Left ventricle myocardium inferior (tissue), 1 donor: ENCODE results near the gene SMAD5. TPM values are rescaled to one million over a fixed set of nuclear protein-coding genes. Genes with fewer than 3 reads are reported as not detected.

Experiments
- DNase-seq: peaks from one replicate; pipeline ENCODE4 v3.0.0-alpha.2; 2020
- H3K27ac ChIP-seq: fragments of 200-600 bp; replicated peaks from 2 replicates; pipeline ENCODE4 v1.8.0; 2021
- H3K27me3 ChIP-seq: fragments of 200-600 bp; 2 replicates; pipeline ENCODE4 v1.8.0; 2021; ENCODE audit warnings: low read depth
- H3K36me3 ChIP-seq: fragments of 200-600 bp; 2 replicates; pipeline ENCODE4 v1.8.0; 2021
- H3K4me1 ChIP-seq: fragments of 200-600 bp; 2 replicates; pipeline ENCODE4 v1.8.0; 2021
- H3K4me3 ChIP-seq: fragments of 200-600 bp; 2 replicates; pipeline ENCODE4 v1.8.0; 2021; ENCODE audit warnings: mild to moderate bottlenecking, moderate library complexity
- H3K9me3 ChIP-seq: fragments of 200-600 bp; replicated peaks from 2 replicates; pipeline ENCODE4 v1.8.0; 2021
- CTCF ChIP-seq: fragments of 200-600 bp; IDR thresholded peaks from 2 replicates; pipeline ENCODE4 v1.8.0; 2021; ENCODE audit warnings: antibody characterized with exemption, mild to moderate bottlenecking, borderline replicate concordance
- intact Hi-C: fragments of 100-400 bp; cut with micrococcal nuclease; formaldehyde crosslinking; loops from one replicate; pipeline ENCODE4 v1.11.0; 2022
- total RNA-seq: library from RNA; stranded (reverse); fragmentation: NEBNext Ultra II Directional; extraction: Animal tissue kit (Norgen Biotek cat#: 25700); gene quantifications from one replicate; pipeline ENCODE4 v1.2.1, GENCODE V29; 2021
- donor health status: DM: no; HTN: yes; CAD: no; lungs with severe emphysema.

SMAD5 gene
- total RNA-seq, 1 donor from 2014 or later = 34.8 TPM

DNA sequence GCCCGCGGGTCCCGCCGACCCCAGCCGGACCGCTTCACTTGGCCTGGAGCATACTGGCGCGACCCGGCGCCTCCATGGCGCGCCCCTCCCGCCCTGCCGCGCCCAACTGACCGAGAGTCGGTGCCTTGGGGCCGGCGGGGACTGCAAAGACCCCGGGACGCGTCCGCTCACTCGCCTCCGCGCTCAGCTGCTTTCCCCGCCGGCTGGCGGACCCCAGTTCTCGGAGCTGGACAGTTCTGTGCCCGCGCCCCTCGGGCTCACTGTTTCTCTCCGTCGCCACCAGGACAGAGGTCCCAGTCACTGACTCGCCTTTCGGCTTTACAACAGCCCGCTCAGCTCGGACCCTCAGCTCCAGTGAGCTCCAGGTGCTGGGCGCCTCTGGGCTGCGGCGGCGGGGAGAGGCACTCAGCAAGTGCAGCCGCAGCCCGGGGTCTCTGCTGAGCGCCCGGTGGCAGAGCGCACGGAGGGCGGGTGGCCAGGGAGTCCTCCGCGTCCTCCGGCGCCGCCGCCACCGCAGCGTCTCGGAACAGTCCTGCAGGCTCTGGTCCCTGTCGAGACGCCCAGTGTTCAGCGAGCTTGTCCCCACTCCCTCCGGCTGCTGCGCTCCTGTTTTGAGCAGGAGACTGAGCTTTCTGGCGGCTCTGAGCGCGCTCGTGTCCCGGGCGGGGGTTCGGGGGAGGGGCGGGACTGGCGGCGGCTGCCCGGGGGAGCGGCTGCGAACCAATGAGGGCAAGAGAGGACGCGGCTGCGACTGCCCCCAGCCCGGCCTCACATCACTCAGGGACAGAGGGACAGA lies 60.1 kb downstream of the SMAD5 start, which contains the start of gene SMIM32:
Gene SMIM32 (minus strand): TSS at position 637 of the 796 bp plus-strand sequence. CDS start 638 bp downstream, outside the sequence.
- Histone ChIP-seq H3K4me1 (peaks cover 26% of the 10 kb centered on the region), H3K9me3 (no peaks in the 10 kb centered on the region), H3K27me3 (peaks cover 84% of the 10 kb centered on the region), H3K27ac (no peak within 1 kb of the TSS), H3K36me3 (peaks cover 19% of the 10 kb centered on the region), H3K4me3 (peak within 1 kb of the TSS; percentile 68)
- no peak for TF ChIP-seq CTCF
- no peak for DNase-seq
- intact Hi-C loops = no loop called here

GRCh38 chr5:136193322-136193935 lies 60.8 kb downstream of the SMAD5 start:
- no peak overlapping the region for H3K27ac ChIP-seq
- H3K4me1 ChIP-seq = peaks cover 26% of the 10 kb centered on the region
- H3K9me3 ChIP-seq = no peaks in the 10 kb centered on the region
- intact Hi-C loops = no loop called here
- no peak for TF ChIP-seq CTCF
- H3K27me3 ChIP-seq = peaks cover 91% of the 10 kb centered on the region
- H3K4me3 ChIP-seq = peak overlapping the region; percentile 68
- no peak for DNase-seq
- H3K36me3 ChIP-seq = peaks cover 12% of the 10 kb centered on the region

DNA sequence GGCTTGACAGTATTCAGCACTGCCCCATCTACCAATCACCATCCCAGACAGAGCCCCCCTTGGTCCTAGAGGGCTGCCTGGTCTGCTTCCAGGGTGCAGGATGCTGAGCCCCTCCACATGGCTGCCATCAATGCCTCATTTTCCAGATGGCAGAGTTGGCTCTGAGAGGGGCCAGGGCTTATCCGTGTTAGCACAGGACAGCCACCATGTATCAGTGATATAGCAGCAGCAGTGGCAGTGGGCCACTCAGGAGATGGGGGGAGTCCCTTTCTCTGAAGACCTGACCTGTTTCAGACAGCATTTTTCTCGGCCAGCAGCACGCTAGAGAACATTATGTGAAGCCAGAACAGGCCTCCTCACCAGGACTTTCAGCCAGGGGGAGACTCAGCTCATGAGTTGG lies 61.9 kb downstream of the SMAD5 start:
- Histone ChIP-seq H3K4me1 (peaks cover 26% of the 10 kb centered on the region), H3K36me3 (peaks cover under 1% of the 10 kb centered on the region), H3K27ac (no peak overlapping the region), H3K27me3 (peaks cover 100% of the 10 kb centered on the region), H3K9me3 (no peaks in the 10 kb centered on the region), H3K4me3 (no peak overlapping the region)
- intact Hi-C loops = no loop called here
- no peak for DNase-seq
- TF ChIP-seq CTCF = no peak

GRCh38 chr5:136195971-136196820 lies 63.6 kb downstream of the SMAD5 start:
- no peak overlapping the region for H3K4me3 ChIP-seq
- DNase-seq = no peak
- intact Hi-C loops = no loop called here
- H3K4me1 ChIP-seq = peaks cover 24% of the 10 kb centered on the region
- no peak overlapping the region for H3K27ac ChIP-seq
- peaks cover 100% of the 10 kb centered on the region for H3K27me3 ChIP-seq
- no peaks in the 10 kb centered on the region for H3K9me3 ChIP-seq
- no peaks in the 10 kb centered on the region for H3K36me3 ChIP-seq
- TF ChIP-seq CTCF = no peak

DNA sequence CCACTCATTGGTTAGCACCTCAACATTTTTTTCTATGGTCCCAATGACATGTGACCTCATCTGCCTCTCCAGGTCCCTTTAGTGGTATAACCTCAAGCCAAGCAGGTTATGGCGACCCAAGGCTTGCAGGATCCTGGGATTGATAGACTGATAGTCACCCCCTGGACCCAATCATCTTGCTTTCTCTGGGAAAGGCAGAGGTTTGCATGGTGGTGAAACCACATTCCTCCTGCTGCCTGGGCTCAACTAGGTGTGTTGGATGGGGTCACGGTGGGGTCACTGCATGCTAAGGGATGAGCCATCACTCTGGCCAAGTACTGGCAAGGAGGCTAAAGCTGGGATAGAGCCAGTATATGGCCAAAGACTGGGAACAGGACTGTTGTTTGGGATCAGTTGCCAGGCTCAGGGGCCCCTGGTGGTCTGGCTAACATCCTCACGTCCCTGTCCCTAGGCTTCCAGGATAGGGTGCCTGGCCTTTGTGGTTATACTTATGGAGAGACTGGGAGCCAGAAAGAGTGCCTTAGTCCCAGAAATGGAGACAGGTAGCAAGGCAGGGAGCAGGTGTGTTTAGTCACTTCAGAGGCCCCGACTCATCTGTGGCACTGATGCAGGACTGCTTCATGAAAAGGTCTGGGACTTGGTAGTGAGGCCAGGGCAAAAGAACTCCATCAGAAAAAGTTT lies 65.0 kb downstream of the SMAD5 start:
- Histone ChIP-seq H3K9me3 (no peaks in the 10 kb centered on the region), H3K27me3 (peaks cover 94% of the 10 kb centered on the region), H3K4me3 (no peak overlapping the region), H3K4me1 (peaks cover 10% of the 10 kb centered on the region), H3K27ac (no peak overlapping the region), H3K36me3 (no peaks in the 10 kb centered on the region)
- TF ChIP-seq CTCF = no peak
- no peak for DNase-seq
- intact Hi-C loops = no loop called here
